Ovary (tissue), 3 donors: ENCODE results near the gene HOXC9.

Experiments
- CTCF ChIP-seq, 3 donors: fragments of 450-650 bp in 2 of 3; fragments of 200-600 bp in 1 of 3; IDR thresholded peaks; one replicate each; pipeline versions ENCODE4 v1.5.1 to v1.8.0; 2016 to 2022; ENCODE audit warnings: antibody characterized with exemption in 3 of 3, mild to moderate bottlenecking in 1 of 3
- EP300 ChIP-seq: sonication (generic); formaldehyde crosslinking; IDR thresholded peaks from one replicate; pipeline ENCODE4 v1.6.1; 2017; ENCODE audit warnings: antibody characterized with exemption
- POLR2A ChIP-seq: fragments of 450-650 bp; IDR thresholded peaks from one replicate; pipeline ENCODE4 v1.6.1; 2017; ENCODE audit warnings: antibody characterized with exemption, mild to moderate bottlenecking, moderate library complexity
- donor health status: DM: no; HTN: no; CAD: no.

- no peak for TF ChIP-seq POLR2A
- no peak for TF ChIP-seq CTCF (IDR thresholded peaks at IDR 0.05)
- TF ChIP-seq EP300: no peak
These were observed 26.5 kb upstream of the HOXC9 start for GRCh38 chr12:53973236-53974042.
